ENCODE measurements around the gene LRMDA. TPM values are rescaled to one million over a fixed set of nuclear protein-coding genes. Genes with fewer than 3 reads are reported as not detected.
"Not testable (repeated sequence)": the region's sequence is repeated elsewhere in the genome, so short reads cannot be mapped to it uniquely, and the experiment has no call there.

LRMDA gene
- total and polyA plus RNA-seq, 2 donors (not counting 1 experiment from before 2014, with no cell fraction given): 0.12 TPM; not detected in 1

GRCh38 chr10:75619635-75620034 is 188.2 kb downstream of the LRMDA start:
- Histone ChIP-seq H3K27ac (ENCODE audit: low read length in 2 of 2) (no peak overlapping the region), H3K4me3 (ENCODE audit: control extremely low read depth in 1 of 5, extremely low read depth in 1 of 5, insufficient read depth in 1 of 5, low read depth in 2 of 5, low read length in 4 of 5) (no peak overlapping the region), H3K79me2 (ENCODE audit: control insufficient read depth, insufficient read depth, low read length) (no peaks in the 10 kb centered on the region), H3K27me3 (replicated peaks in 1 of 4; ENCODE audit: control extremely low read depth in 1 of 4, control insufficient read depth in 3 of 4, insufficient read depth in 4 of 4, low read length in 3 of 4) (peaks cover 0 to 3% (median under 1%) of the 10 kb centered on the region in 4 experiments), H3K4me1 (ENCODE audit: control insufficient read depth in 2 of 2, insufficient read depth in 2 of 2, low read length in 2 of 2) (no peaks in the 10 kb centered on the region), H2AFZ (ENCODE audit: insufficient read depth, low read depth, low read length, poor library complexity, severe bottlenecking) (no peak overlapping the region), H3K9ac (ENCODE audit: low read length) (no peak overlapping the region), H3K9me3 (ENCODE audit: control extremely low read depth in 1 of 3, control insufficient read depth in 2 of 3, insufficient read depth in 1 of 3, low read length in 2 of 3) (no peaks in the 10 kb centered on the region), H4K20me1 (ENCODE audit: control insufficient read depth, insufficient read depth, low read length, poor library complexity, severe bottlenecking) (no peaks in the 10 kb centered on the region), H3K36me3 (replicated peaks in 1 of 2; ENCODE audit: control extremely low read depth in 1 of 2, control insufficient read depth in 1 of 2, extremely low read depth in 1 of 2, insufficient read depth in 2 of 2, low read length in 1 of 2) (no peaks in the 10 kb centered on the region), H3K4me2 (replicated peaks; ENCODE audit: low read depth, low read length, poor library complexity, severe bottlenecking) (no peak overlapping the region)
- no peak for TF ChIP-seq CTCF (IDR thresholded peaks at IDR 0.05)
- TF ChIP-seq EZH2 (IDR thresholded peaks at IDR 0.05; ENCODE audit: borderline replicate concordance, insufficient read depth, low read depth, low read length, poor library complexity, severe bottlenecking): no peak
- no peak for ATAC-seq (ENCODE audit: low read depth)
- DNase-seq: no peak
- ChIA-PET CTCF (no interaction called here), POLR2A (no interaction called here)
- no peak overlapping the region for H3K27ac Mint-ChIP-seq
- no peaks in the 10 kb centered on the region for H3K4me1 Mint-ChIP-seq
- 100% methylated on average over 2 of the region's 3 CpGs for WGBS (ENCODE audit: insufficient coverage)
- no peaks in the 10 kb centered on the region for H3K9me3 Mint-ChIP-seq (ENCODE audit: insufficient read depth)
- H3K4me3 Mint-ChIP-seq: no peak overlapping the region
- intact Hi-C loops (cut with micrococcal nuclease): no loop called here
- peaks cover 15% of the 10 kb centered on the region for H3K27me3 Mint-ChIP-seq

- Mint-ChIP-seq H3K27me3 (peaks cover 11% of the 10 kb centered on the region), H3K27ac (no peak overlapping the region), H3K9me3 (ENCODE audit: insufficient read depth) (no peaks in the 10 kb centered on the region), H3K4me1 (no peaks in the 10 kb centered on the region), H3K4me3 (no peak overlapping the region)
- H3K27me3 ChIP-seq (replicated peaks in 1 of 4; ENCODE audit: control extremely low read depth in 1 of 4, control insufficient read depth in 3 of 4, insufficient read depth in 4 of 4, low read length in 3 of 4): peaks cover 0 to 3% (median 0%) of the 10 kb centered on the region in 4 experiments
- H3K4me1 ChIP-seq (ENCODE audit: control insufficient read depth in 2 of 2, insufficient read depth in 2 of 2, low read length in 2 of 2): no peaks in the 10 kb centered on the region
- ChIA-PET POLR2A (no interaction called here), CTCF (no interaction called here)
- H3K36me3 ChIP-seq (replicated peaks in 1 of 2; ENCODE audit: control extremely low read depth in 1 of 2, control insufficient read depth in 1 of 2, extremely low read depth in 1 of 2, insufficient read depth in 2 of 2, low read length in 1 of 2): no peaks in the 10 kb centered on the region
- no peak overlapping the region for H3K4me2 ChIP-seq (replicated peaks; ENCODE audit: low read depth, low read length, poor library complexity, severe bottlenecking)
- H3K79me2 ChIP-seq (ENCODE audit: control insufficient read depth, insufficient read depth, low read length): no peaks in the 10 kb centered on the region
- no peak overlapping the region for H3K4me3 ChIP-seq (ENCODE audit: control extremely low read depth in 1 of 5, extremely low read depth in 1 of 5, insufficient read depth in 1 of 5, low read depth in 2 of 5, low read length in 4 of 5)
- ATAC-seq (ENCODE audit: low read depth) (no peak), DNase-seq (no peak)
- H2AFZ ChIP-seq (ENCODE audit: insufficient read depth, low read depth, low read length, poor library complexity, severe bottlenecking): no peak overlapping the region
- no peak overlapping the region for H3K9ac ChIP-seq (ENCODE audit: low read length)
- intact Hi-C loops (cut with micrococcal nuclease): no loop called here
- no peaks in the 10 kb centered on the region for H3K9me3 ChIP-seq (ENCODE audit: control extremely low read depth in 1 of 3, control insufficient read depth in 2 of 3, insufficient read depth in 1 of 3, low read length in 2 of 3)
- H3K27ac ChIP-seq (ENCODE audit: low read length in 2 of 2): no peak overlapping the region
- TF ChIP-seq EZH2 (IDR thresholded peaks at IDR 0.05; ENCODE audit: borderline replicate concordance, insufficient read depth, low read depth, low read length, poor library complexity, severe bottlenecking): no peak
- TF ChIP-seq CTCF (IDR thresholded peaks at IDR 0.05): no peak
- no peaks in the 10 kb centered on the region for H4K20me1 ChIP-seq (ENCODE audit: control insufficient read depth, insufficient read depth, low read length, poor library complexity, severe bottlenecking)
These were observed 188.9 kb downstream of the LRMDA start for GRCh38 chr10:75620356-75620755.

- H3K36me3 ChIP-seq (replicated peaks in 1 of 2; ENCODE audit: control extremely low read depth in 1 of 2, control insufficient read depth in 1 of 2, extremely low read depth in 1 of 2, insufficient read depth in 2 of 2, low read length in 1 of 2); POLR2A ChIA-PET; ATAC-seq (ENCODE audit: low read depth); H3K27me3 ChIP-seq (replicated peaks in 1 of 4; ENCODE audit: control extremely low read depth in 1 of 4, control insufficient read depth in 3 of 4, insufficient read depth in 4 of 4, low read length in 3 of 4); H3K27me3 Mint-ChIP-seq; H3K4me3 Mint-ChIP-seq; H3K4me3 ChIP-seq (ENCODE audit: control extremely low read depth in 1 of 5, extremely low read depth in 1 of 5, insufficient read depth in 1 of 5, low read depth in 2 of 5, low read length in 4 of 5); H3K9me3 ChIP-seq (ENCODE audit: control extremely low read depth in 1 of 3, control insufficient read depth in 2 of 3, insufficient read depth in 1 of 3, low read length in 2 of 3); H3K4me1 ChIP-seq (ENCODE audit: control insufficient read depth in 2 of 2, insufficient read depth in 2 of 2, low read length in 2 of 2); H3K4me1 Mint-ChIP-seq; CTCF ChIA-PET; H3K27ac ChIP-seq (ENCODE audit: low read length in 2 of 2); H3K9ac ChIP-seq (ENCODE audit: low read length); H2AFZ ChIP-seq (ENCODE audit: insufficient read depth, low read depth, low read length, poor library complexity, severe bottlenecking); H3K9me3 Mint-ChIP-seq (ENCODE audit: insufficient read depth); H3K27ac Mint-ChIP-seq; intact Hi-C loops (cut with micrococcal nuclease); DNase-seq; H4K20me1 ChIP-seq (ENCODE audit: control insufficient read depth, insufficient read depth, low read length, poor library complexity, severe bottlenecking); H3K79me2 ChIP-seq (ENCODE audit: control insufficient read depth, insufficient read depth, low read length); H3K4me2 ChIP-seq (replicated peaks; ENCODE audit: low read depth, low read length, poor library complexity, severe bottlenecking): not testable (repeated sequence)
- 100% methylated on average over 2 of the region's 4 CpGs for WGBS (ENCODE audit: insufficient coverage)
These were observed 189.6 kb downstream of the LRMDA start for GRCh38 chr10:75621003-75621402.
